Measurements from ENCODE around the gene PHF11. TPM values are rescaled to one million over a fixed set of nuclear protein-coding genes. Genes with fewer than 3 reads are reported as not detected.

Gene PHF11
- total and polyA plus RNA-seq, 2 of the 13 experiments (the other 11 are each of a cell fraction or from before 2014, with no cell fraction given), result 15.8 to 22.0 TPM

DNA sequence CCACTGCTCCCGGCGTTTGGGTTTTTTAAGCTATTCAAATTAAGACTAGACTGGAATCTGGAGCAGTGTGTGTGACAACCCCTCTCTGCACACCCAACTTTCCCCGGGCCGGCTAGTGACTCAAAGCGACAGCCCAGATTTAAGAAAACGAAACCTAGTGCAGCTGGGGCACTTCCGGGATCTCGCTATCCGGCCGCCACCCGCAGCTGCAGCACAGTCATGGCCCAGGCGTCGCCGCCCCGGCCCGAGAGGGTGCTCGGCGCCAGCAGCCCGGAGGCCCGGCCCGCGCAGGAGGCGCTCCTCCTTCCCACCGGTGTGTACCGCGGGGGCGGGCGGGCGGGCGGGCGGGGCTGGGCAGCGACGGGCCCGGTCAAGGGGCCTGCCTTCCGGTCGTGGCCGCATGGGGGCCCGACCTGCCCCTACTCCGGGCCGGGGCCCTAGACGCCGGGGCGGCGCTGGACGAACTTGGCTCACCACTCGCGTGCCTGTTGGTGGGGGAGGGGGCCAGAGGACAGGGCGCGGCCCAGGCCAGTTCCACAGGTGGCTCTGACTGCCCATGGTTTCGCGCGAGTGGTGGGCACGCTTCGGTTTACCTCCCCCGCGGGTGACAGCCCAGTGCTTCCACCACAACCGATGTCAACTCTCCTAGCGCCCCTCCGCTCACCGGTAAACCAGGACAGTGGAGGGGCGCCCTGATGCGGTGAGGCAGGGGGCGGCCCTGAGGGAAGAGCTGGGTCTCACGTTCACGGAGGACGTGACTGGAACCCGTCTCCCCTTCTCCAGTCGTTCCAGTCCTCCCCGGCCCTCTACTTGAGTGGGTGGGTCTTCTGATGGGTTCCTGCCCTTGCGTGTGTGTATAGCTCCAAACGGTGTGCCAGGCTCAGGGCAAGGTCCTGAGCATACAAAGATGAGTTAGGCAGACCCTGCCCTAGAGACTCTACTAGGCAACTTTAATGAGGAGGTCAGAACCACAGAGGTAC lies at the start of gene PHF11 (continued):
- TF ChIP-seq, protein P1, sequence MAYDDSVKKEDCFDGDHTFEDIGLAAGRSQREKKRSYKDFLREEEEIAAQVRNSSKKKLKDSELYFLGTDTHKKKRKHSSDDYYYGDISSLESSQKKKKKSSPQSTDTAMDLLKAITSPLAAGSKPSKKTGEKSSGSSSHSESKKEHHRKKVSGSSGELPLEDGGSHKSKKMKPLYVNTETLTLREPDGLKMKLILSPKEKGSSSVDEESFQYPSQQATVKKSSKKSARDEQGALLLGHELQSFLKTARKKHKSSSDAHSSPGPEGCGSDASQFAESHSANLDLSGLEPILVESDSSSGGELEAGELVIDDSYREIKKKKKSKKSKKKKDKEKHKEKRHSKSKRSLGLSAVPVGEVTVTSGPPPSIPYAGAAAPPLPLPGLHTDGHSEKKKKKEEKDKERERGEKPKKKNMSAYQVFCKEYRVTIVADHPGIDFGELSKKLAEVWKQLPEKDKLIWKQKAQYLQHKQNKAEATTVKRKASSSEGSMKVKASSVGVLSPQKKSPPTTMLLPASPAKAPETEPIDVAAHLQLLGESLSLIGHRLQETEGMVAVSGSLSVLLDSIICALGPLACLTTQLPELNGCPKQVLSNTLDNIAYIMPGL (CRISPR knock-in tag; IDR thresholded peaks at IDR 0.05; ENCODE audit: borderline replicate concordance in 1 of 2, low read depth in 1 of 2), result peak in 1 of 2 experiments; percentile 48; a peak in 2 of 4 replicates
- TF ChIP-seq HOXA5 (CRISPR knock-in tag; IDR thresholded peaks at IDR 0.05) (peak; percentile 40; the same call in 1 of the 2 replicates), ZNF747 (CRISPR knock-in tag; IDR thresholded peaks at IDR 0.05; ENCODE audit: borderline replicate concordance) (peak; percentile 76), ATAD3A (CRISPR knock-in tag; IDR thresholded peaks at IDR 0.05) (no peak), CHD2 (IDR thresholded peaks at IDR 0.05; ENCODE audit: low read depth, low read length) (no peak), ZNF225 (CRISPR knock-in tag; IDR thresholded peaks at IDR 0.05) (peak; percentile 69; the same call in 1 of the 2 replicates), ONECUT2 (CRISPR knock-in tag; IDR thresholded peaks at IDR 0.05) (no peak), MAFF (IDR thresholded peaks at IDR 0.05; ENCODE audit: low read depth, low read length) (no peak), MEIS1 (CRISPR knock-in tag; IDR thresholded peaks at IDR 0.05; ENCODE audit: borderline replicate concordance) (no peak), ZSCAN12 (CRISPR knock-in tag; IDR thresholded peaks at IDR 0.05) (no peak), ZNF616 (CRISPR knock-in tag; IDR thresholded peaks at IDR 0.05; ENCODE audit: low read depth) (no peak), ZNF605 (CRISPR knock-in tag; IDR thresholded peaks at IDR 0.05) (no peak), MIXL1 (CRISPR knock-in tag; IDR thresholded peaks at IDR 0.05) (no peak), NR2F2 (IDR thresholded peaks at IDR 0.05; ENCODE audit: borderline replicate concordance, low read depth) (0 out of 2 replicates have a peak, but pooled peaks have one; percentile 16)
- TF ChIP-seq, protein P2, sequence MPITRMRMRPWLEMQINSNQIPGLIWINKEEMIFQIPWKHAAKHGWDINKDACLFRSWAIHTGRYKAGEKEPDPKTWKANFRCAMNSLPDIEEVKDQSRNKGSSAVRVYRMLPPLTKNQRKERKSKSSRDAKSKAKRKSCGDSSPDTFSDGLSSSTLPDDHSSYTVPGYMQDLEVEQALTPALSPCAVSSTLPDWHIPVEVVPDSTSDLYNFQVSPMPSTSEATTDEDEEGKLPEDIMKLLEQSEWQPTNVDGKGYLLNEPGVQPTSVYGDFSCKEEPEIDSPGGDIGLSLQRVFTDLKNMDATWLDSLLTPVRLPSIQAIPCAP (CRISPR knock-in tag; IDR thresholded peaks at IDR 0.05; ENCODE audit: low read depth), result no peak
- TF ChIP-seq, protein P3, sequence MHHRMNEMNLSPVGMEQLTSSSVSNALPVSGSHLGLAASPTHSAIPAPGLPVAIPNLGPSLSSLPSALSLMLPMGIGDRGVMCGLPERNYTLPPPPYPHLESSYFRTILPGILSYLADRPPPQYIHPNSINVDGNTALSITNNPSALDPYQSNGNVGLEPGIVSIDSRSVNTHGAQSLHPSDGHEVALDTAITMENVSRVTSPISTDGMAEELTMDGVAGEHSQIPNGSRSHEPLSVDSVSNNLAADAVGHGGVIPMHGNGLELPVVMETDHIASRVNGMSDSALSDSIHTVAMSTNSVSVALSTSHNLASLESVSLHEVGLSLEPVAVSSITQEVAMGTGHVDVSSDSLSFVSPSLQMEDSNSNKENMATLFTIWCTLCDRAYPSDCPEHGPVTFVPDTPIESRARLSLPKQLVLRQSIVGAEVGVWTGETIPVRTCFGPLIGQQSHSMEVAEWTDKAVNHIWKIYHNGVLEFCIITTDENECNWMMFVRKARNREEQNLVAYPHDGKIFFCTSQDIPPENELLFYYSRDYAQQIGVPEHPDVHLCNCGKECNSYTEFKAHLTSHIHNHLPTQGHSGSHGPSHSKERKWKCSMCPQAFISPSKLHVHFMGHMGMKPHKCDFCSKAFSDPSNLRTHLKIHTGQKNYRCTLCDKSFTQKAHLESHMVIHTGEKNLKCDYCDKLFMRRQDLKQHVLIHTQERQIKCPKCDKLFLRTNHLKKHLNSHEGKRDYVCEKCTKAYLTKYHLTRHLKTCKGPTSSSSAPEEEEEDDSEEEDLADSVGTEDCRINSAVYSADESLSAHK (CRISPR knock-in tag; IDR thresholded peaks at IDR 0.05; ENCODE audit: borderline replicate concordance), result no peak
- TF ChIP-seq, protein P4, sequence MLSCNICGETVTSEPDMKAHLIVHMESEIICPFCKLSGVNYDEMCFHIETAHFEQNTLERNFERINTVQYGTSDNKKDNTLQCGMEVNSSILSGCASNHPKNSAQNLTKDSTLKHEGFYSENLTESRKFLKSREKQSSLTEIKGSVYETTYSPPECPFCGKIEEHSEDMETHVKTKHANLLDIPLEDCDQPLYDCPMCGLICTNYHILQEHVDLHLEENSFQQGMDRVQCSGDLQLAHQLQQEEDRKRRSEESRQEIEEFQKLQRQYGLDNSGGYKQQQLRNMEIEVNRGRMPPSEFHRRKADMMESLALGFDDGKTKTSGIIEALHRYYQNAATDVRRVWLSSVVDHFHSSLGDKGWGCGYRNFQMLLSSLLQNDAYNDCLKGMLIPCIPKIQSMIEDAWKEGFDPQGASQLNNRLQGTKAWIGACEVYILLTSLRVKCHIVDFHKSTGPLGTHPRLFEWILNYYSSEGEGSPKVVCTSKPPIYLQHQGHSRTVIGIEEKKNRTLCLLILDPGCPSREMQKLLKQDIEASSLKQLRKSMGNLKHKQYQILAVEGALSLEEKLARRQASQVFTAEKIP (CRISPR knock-in tag; IDR thresholded peaks at IDR 0.05; ENCODE audit: borderline replicate concordance), result no peak
- TF ChIP-seq, protein P5, sequence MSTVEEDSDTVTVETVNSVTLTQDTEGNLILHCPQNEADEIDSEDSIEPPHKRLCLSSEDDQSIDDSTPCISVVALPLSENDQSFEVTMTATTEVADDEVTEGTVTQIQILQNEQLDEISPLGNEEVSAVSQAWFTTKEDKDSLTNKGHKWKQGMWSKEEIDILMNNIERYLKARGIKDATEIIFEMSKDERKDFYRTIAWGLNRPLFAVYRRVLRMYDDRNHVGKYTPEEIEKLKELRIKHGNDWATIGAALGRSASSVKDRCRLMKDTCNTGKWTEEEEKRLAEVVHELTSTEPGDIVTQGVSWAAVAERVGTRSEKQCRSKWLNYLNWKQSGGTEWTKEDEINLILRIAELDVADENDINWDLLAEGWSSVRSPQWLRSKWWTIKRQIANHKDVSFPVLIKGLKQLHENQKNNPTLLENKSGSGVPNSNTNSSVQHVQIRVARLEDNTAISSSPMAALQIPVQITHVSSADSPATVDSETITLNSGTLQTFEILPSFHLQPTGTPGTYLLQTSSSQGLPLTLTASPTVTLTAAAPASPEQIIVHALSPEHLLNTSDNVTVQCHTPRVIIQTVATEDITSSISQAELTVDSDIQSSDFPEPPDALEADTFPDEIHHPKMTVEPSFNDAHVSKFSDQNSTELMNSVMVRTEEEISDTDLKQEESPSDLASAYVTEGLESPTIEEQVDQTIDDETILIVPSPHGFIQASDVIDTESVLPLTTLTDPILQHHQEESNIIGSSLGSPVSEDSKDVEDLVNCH (CRISPR knock-in tag; IDR thresholded peaks at IDR 0.05), result no peak

All from HepG2 (cell line).